HG03025 (cell line): ENCODE data around the gene LIM2.
"Not testable (repeated sequence)": the region's sequence is repeated elsewhere in the genome, so short reads cannot be mapped to it uniquely, and the experiment has no call there.

ENCODE experiments used
- ATAC-seq: cut with Tn5 transposase; IDR thresholded peaks from one replicate; pipeline ENCODE4 v1.9.1; 2021; ENCODE audit warnings: mild to moderate bottlenecking, moderate library complexity; ENCODE audit not compliant: unreplicated experiment, low FRiP score

Gene LIM2

DNA sequence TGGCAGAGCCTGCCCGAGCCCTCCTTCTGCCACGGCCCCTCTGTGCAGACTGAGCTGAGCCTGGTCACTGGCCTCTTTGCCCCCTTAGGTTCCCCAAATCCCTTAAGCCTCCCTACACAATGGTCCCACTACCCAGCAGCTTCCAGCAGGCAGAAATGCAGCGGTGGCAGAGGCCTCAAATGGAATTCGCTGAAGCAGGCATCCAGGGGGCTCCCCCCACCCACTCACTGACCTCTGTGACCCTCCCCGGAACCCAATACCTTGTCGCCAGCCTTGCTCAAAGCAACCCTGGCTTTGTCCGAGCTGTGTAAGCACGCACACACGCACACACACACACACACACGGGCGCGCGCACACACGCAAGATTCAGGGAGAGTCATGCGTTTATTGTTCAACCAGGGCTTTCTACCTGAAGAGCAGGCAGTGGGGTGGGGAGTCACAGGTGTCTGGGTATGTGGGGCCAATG is at the start of gene LIM2:
LIM2 (minus strand) TSS at position 51 of the 466 bp plus-strand sequence. CDS start 531 bp downstream, outside the sequence.
- no peak for ATAC-seq

DNA sequence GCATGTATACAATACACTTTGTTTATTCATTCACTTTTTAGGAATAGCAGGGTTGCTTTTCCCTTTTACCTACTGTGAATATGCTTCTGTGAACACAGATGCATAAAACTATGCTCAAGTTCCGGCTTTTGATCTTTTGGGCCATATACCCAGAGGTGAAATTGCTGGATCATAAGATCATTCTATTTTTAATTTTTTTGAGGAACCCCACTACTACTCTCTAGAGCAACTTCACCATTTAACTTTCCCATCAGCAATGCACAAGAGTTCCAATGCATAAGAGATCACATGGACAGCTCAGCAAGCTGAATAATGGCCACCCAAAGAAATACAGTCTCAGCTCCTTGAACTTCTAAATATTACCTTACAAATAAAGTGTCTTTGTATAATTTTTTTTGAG is 46.7 kb upstream of the LIM2 start:
- no peak for ATAC-seq

DNA sequence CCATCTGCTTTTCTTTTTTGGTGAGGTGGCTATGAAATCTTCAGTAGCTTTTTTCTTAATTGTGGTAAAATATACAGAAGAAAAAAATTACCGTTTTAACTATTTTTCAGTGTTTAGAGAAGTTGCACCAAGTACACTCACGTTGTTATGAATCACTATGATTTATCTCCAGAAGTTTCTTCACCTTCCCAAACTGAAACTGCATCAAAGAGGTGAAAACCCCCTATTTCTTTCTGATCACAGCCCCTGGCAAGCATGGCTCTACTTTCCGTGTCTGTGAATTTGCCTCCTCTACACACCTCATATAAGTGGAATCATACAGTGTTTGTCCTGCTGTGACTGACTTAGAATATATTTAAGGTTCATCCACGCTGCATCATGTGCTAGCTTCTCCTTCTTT is 45.3 kb upstream of the LIM2 start:
- ATAC-seq = no peak

DNA sequence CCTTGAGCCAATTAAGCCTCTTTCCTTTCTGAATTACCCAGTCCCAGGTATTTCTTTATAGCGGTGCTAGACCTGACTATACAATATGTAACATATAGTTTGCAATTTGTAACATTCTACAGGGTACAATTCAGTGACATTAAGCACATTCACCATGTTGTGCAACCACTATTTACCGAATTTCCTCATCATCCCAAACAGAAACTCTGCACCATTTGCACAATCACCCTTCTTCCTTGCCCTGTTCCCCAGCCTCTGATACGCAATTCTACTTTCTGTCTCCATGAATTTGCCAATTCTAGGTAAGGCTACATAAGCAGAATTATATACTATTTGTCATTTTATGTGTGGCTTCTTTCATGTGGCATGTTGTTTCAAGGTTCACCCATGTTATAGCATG is 43.4 kb upstream of the LIM2 start:
- ATAC-seq = no peak

GRCh38 chr19:51430221-51430620 is 42.4 kb upstream of the LIM2 start:
- no peak for ATAC-seq

DNA sequence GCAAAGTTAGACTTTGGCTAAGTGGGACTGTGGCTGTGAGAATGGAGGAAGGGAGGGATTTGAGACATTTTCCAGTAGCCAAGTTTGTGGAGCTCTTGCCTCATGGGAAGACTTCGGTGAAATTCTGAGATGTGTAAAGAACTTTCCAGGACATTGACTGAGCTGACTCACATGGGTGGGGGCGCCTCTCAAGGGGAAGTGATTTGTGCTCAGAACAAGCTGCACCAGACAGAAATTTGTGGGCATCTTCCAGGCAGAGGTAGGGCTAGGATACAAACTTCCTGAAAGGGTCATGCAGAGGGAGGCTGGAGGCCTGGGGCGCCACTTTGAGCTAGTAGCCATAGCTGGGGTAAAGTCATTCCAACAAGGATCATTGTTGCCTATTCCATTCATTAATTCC is 39.4 kb upstream of the LIM2 start:
- ATAC-seq = no peak

- ATAC-seq = no peak
These were observed 34.3 kb upstream of the LIM2 start for GRCh38 chr19:51422053-51422448.

GRCh38 chr19:51421229-51422052 is 33.7 kb upstream of the LIM2 start:
- no peak for ATAC-seq

DNA sequence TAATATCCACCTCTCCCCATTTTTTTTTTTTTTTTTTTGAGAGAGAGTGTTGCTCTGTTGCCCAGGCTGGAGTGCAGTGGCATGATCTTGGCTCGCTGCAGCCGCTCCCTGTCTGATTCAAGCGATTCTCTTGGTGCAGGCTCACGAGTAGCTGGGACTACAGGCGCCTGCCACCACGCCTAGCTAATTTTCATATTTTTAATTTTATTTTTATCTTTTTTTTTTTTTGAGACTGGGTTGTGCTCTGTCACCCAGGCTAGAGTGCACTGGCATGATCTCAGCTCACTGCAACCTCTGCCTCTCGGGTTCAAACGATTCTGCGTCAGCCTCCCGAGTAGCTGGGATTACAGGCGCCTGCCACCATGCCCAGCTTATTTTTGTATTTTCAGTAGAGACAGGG is 32.7 kb upstream of the LIM2 start:
- not testable (repeated sequence) for ATAC-seq

DNA sequence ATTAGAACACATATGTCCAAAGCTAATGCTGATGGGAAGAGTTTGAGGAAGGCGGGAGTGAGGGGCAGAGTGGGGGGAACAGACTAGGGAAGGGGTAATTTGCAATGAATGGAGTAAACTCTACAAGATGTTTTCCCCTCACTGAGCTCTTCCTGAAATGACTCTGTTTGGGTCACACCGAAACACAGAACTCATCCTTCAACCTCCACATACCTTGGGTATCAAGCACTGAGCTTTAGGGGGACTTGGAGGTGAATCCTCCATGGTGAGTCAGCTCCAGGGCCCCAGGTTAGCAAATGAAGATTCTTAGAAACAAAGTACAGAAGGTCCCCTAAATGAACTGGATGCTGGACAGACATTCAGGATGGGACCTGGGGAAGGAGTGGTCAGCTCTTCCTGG is 30.9 kb upstream of the LIM2 start:
- ATAC-seq = no peak

DNA sequence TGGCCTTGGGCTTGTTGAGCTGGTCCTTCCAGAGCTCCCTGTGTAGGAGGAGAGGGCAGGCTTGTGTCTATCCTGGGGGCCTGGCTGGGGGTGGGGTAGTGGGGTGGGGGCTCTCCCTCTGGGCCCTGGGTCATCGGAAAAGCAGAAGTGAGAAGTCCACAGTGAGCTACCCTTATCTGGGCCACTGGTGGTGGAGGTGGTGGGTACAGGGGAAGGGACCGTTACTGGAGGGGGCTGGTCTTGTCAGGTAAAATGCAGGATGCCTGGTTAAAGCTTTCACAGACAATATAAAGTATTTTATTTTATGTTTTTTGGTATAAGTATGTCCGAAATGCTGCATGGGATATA is 30.0 kb upstream of the LIM2 start:
- no peak for ATAC-seq

DNA sequence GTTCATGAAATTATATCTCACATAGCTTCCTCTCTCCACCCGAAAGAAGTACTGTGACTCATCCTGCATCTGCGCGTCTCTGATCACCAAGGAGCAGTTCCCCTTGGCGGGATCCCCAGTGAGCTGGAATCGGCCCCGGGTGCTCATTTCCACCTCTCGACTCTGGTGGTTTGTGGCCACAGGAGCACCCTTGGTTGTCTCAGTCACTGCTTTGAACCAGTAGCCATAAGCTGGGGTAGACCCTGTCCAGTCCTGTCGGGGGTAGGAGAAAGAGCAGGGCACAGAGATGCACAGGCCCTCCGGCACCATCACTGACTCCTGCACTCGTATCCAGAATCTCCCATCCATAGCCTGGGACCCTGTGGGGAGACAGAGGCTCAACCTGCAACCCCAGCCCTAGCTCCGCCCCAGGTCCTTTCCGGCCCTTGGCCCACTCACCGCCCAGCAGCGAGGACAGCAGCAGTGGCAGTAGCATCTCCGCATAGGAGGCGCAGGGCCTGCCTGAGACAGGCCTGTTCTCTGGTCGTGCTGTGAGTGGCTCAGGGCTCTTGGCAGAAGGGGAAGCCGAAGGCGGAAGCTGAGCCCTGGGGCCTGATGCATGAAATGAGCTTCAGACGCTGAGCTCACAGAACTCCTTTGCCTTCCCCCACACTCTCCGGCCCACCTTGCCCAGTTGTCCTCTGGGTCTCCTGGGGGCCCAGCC is 29.5 kb upstream of the LIM2 start, which contains the start of gene SIGLEC10:
SIGLEC10 (minus strand) TSS at position 536 of the 703 bp plus-strand sequence; CDS start at position 475, 61 bp downstream.
- no peak for ATAC-seq

DNA sequence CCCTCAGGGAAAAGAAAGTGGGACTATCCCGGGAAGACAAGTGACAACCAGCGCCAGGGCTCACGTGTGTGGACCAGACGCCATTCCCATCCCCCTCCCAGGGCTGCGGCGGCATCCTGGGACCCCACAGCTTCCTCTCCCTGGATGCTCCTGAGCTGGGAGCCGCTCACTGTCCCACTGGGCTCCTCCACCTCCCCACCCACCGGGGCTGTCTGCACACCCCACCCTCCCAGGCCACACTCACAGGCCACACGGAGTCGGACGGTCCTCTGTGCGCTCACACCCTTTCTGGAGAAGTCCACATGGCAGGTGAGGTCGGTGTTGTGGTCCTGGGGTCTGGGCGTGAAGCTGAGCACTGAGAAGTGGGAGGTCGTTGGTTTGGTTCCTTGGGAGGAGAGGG is 28.6 kb upstream of the LIM2 start:
- ATAC-seq = not testable (repeated sequence)

DNA sequence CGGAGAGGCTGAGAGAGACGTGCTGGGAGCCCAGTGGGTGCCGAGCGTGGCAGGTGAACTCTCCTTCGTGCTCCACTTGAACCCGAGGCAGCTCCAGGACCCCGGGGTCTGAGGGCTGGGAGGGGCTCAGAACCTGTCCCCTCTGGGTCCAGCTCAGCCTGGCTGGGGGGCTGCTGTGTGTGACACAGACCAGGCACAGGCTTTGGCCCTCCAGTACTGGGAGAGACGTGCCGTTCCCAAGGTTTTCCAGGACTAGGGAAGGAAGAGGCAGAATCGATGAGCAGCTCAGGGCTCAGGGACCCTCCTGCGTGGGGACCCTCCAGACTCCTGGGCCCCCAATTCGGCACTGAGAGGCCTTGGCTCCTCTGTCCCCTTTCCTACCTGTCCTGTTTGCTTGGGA is 27.4 kb upstream of the LIM2 start:
- no peak for ATAC-seq

DNA sequence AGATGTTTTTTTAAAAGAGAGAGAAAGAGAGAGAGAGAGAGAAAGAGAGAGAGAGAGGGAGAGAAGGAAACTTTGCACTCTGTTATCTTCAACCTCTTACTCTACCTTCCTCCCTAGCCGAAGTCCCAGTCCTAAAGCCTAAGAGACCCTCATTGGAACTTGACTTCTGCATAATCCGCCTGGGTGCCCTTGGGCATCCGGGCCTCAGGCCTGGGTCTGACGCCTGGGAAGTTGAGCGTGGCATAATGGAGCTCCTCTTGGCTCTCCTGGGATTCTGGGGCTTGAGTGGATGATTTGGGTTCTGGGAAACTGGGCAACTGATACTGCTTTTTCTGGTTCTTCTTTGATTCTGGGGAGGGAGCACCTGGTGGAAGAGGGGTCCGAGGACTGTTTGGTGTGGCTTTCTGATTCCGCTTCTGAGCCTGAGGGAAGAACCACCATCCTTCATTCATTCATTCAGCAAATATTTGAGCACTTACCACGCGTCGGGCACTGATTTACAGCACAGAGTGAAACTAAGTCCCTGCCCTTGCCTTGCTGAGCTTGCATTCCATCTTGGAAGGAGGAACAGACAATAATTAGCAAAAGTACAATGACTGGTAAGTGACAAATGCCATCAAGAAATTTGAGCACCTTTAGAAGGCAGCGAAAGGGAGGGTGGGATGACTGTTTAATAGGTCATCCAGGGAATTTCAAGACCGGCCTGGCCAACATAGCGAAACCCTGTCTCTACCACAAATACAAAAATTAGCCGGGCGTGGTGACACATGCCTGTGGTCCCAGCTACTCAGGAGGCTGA is 23.4 kb upstream of the LIM2 start:
- no peak for ATAC-seq

DNA sequence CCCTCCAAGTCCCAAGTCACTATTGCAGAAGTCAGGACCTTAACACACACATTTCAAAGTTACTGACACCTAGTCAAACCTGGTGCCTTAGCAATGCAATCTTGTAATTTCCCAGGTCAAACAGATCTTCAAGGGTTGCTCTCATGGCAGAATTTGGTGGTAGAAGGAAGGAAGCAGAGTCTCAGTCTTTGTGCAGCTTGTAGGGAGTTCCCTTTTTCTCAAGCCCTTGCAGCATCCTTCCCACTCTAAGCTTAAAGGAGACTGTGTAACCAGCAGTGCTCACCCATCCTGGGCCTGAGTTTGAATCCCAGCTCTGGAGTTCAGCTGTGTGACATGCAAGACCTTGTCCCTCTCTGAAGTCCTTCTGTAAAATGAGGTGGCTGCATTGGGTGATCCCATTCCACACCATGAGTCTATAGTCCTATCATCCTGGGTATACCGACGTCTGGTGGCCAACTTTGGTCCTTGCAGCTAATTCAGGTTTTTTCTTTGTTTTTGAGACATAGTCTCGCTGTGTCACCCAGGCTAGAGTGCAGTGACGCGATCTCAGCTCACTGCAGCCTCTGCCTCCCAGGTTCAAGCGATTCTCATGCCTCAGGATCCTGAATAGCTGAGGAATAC is 19.8 kb upstream of the LIM2 start:
- no peak for ATAC-seq

GRCh38 chr19:51402117-51402516 is 14.3 kb upstream of the LIM2 start:
- ATAC-seq = no peak

- ATAC-seq = not testable (repeated sequence)
These were observed 12.2 kb upstream of the LIM2 start for GRCh38 chr19:51399936-51400335.

DNA sequence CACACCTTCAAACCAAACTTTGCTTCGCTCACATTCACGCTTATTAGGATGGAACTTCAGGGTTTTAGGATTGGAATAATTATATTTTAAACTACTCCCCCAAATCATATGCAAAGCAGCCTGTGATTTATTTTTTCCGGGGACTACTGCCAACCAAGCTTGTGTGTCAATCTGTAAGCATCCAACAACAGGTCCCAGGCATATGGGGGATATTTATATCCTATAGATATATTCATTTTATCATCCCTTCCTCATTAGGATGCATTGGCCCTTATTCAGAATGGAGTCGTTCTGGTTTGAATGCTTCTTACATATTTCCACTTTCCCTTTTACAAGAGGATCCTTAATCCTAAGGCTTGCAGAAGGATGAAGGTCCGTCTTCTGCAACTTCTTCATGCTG is 11.5 kb upstream of the LIM2 start:
- no peak for ATAC-seq

- no peak for ATAC-seq
These were observed 10.4 kb upstream of the LIM2 start for GRCh38 chr19:51398096-51398704.
